OCI-M1 (cell line): ENCODE measurements around the gene HAPLN2.
A peak's percentile ranks its signal among the peaks of the same experiment; 100 is the strongest.
"Not testable (repeated sequence)": the region's sequence is repeated elsewhere in the genome, so short reads cannot be mapped to it uniquely, and the experiment has no call there.

Experiments used
- DNase-seq: peaks from one replicate; lab custom pipeline; 2025; lab: John Stamatoyannopoulos, UW

The HAPLN2 gene

GRCh38 chr1:156622581-156623297 lies 3.5 kb downstream of the HAPLN2 start:
- no peak for DNase-seq

GRCh38 chr1:156623946-156624813 lies 5.0 kb downstream of the HAPLN2 start:
- peak; percentile 43 for DNase-seq

GRCh38 chr1:156624814-156625435 lies 5.7 kb downstream of the HAPLN2 start:
- DNase-seq = no peak

GRCh38 chr1:156625436-156626078 lies 6.3 kb downstream of the HAPLN2 start:
- DNase-seq = peak; percentile 71

- no peak for DNase-seq
Observed at GRCh38 chr1:156626079-156626438, 6.8 kb downstream of the HAPLN2 start.

GRCh38 chr1:156627313-156627880 lies 8.2 kb downstream of the HAPLN2 start:
- DNase-seq = peak; percentile 82

GRCh38 chr1:156629823-156630449 lies 10.7 kb downstream of the HAPLN2 start:
- no peak for DNase-seq

GRCh38 chr1:156631152-156631551 lies 11.9 kb downstream of the HAPLN2 start:
- DNase-seq = not testable (repeated sequence)

- DNase-seq = no peak
Observed at GRCh38 chr1:156632355-156632754, 13.1 kb downstream of the HAPLN2 start.

GRCh38 chr1:156638189-156638985 lies 19.2 kb downstream of the HAPLN2 start:
- DNase-seq = no peak

- no peak for DNase-seq
Observed at GRCh38 chr1:156639601-156640101, 20.4 kb downstream of the HAPLN2 start.

- DNase-seq = no peak
Observed at GRCh38 chr1:156640842-156641706, 21.9 kb downstream of the HAPLN2 start.

- DNase-seq = no peak
Observed at GRCh38 chr1:156641761-156642264, 22.6 kb downstream of the HAPLN2 start, which contains the start of gene BCAN. Gene BCAN, plus strand, starts transcription at chr1:156642117. Its CDS starts 3,938 bp downstream, at chr1:156646055.

GRCh38 chr1:156642265-156643048 lies 23.2 kb downstream of the HAPLN2 start:
- no peak for DNase-seq

GRCh38 chr1:156643049-156643777 lies 24.0 kb downstream of the HAPLN2 start:
- no peak for DNase-seq

- DNase-seq = peak; percentile 48
Observed at GRCh38 chr1:156643778-156644092, 24.5 kb downstream of the HAPLN2 start.

- DNase-seq = no peak
Observed at GRCh38 chr1:156644146-156644545, 24.9 kb downstream of the HAPLN2 start.

GRCh38 chr1:156644640-156645039 lies 25.4 kb downstream of the HAPLN2 start:
- no peak for DNase-seq
